Measurements from ENCODE around the gene TNS4.

The TNS4 gene

GRCh38 chr17:40515491-40516041 lies 14.1 kb upstream of the TNS4 start:
- H3K9me3 ChIP-seq (ENCODE audit: low read depth, low read length): no peaks in the 10 kb centered on the region
- H3K4me3 ChIP-seq: no peak overlapping the region
- DNase-seq (ENCODE audit: low read depth, low spot score): no peak
- no peak for TF ChIP-seq EZH2 (IDR thresholded peaks at IDR 0.05)
- TF ChIP-seq FOXP2 (optimal IDR thresholded peaks at IDR 0.05; ENCODE audit: control extremely low read depth, extremely low read length, insufficient read depth): no peak
- TF ChIP-seq POLR2AphosphoS5 (IDR thresholded peaks at IDR 0.05; ENCODE audit: borderline replicate concordance, low read depth, low read length): no peak
- H3K36me3 ChIP-seq (ENCODE audit: insufficient read depth, low read length): no peaks in the 10 kb centered on the region
- H3K27ac ChIP-seq: no peak overlapping the region
- no peak overlapping the region for H3K9ac ChIP-seq (ENCODE audit: insufficient read length)

GRCh38 chr17:40515011-40515410 lies 13.6 kb upstream of the TNS4 start:
- Histone ChIP-seq H3K4me3 (no peak overlapping the region), H3K9me3 (ENCODE audit: low read depth, low read length) (no peaks in the 10 kb centered on the region), H3K9ac (ENCODE audit: insufficient read length) (no peak overlapping the region), H3K36me3 (ENCODE audit: insufficient read depth, low read length) (no peaks in the 10 kb centered on the region), H3K27ac (no peak overlapping the region)
- no peak for TF ChIP-seq FOXP2 (optimal IDR thresholded peaks at IDR 0.05; ENCODE audit: control extremely low read depth, extremely low read length, insufficient read depth)
- TF ChIP-seq EZH2 (IDR thresholded peaks at IDR 0.05): no peak
- TF ChIP-seq POLR2AphosphoS5 (IDR thresholded peaks at IDR 0.05; ENCODE audit: borderline replicate concordance, low read depth, low read length): no peak
- DNase-seq (ENCODE audit: low read depth, low spot score): no peak

- Histone ChIP-seq H3K27ac (no peak overlapping the region), H3K9me3 (ENCODE audit: low read depth, low read length) (no peaks in the 10 kb centered on the region), H3K9ac (ENCODE audit: insufficient read length) (no peak overlapping the region), H3K36me3 (ENCODE audit: insufficient read depth, low read length) (no peaks in the 10 kb centered on the region), H3K4me3 (no peak overlapping the region)
- TF ChIP-seq EZH2 (IDR thresholded peaks at IDR 0.05) (no peak), POLR2AphosphoS5 (IDR thresholded peaks at IDR 0.05; ENCODE audit: borderline replicate concordance, low read depth, low read length) (no peak), FOXP2 (optimal IDR thresholded peaks at IDR 0.05; ENCODE audit: control extremely low read depth, extremely low read length, insufficient read depth) (no peak)
- DNase-seq (ENCODE audit: low read depth, low spot score): no peak
Observed at GRCh38 chr17:40514013-40514875, 12.8 kb upstream of the TNS4 start.

GRCh38 chr17:40511667-40512220 lies 10.3 kb upstream of the TNS4 start:
- no peaks in the 10 kb centered on the region for H3K36me3 ChIP-seq (ENCODE audit: insufficient read depth, low read length)
- no peaks in the 10 kb centered on the region for H3K9me3 ChIP-seq (ENCODE audit: low read depth, low read length)
- TF ChIP-seq POLR2AphosphoS5 (IDR thresholded peaks at IDR 0.05; ENCODE audit: borderline replicate concordance, low read depth, low read length) (no peak), FOXP2 (optimal IDR thresholded peaks at IDR 0.05; ENCODE audit: control extremely low read depth, extremely low read length, insufficient read depth) (no peak), EZH2 (IDR thresholded peaks at IDR 0.05) (no peak)
- no peak overlapping the region for H3K27ac ChIP-seq
- H3K9ac ChIP-seq (ENCODE audit: insufficient read length): no peak overlapping the region
- DNase-seq (ENCODE audit: low read depth, low spot score): no peak
- no peak overlapping the region for H3K4me3 ChIP-seq

- H3K9me3 ChIP-seq (ENCODE audit: low read depth, low read length): no peaks in the 10 kb centered on the region
- no peaks in the 10 kb centered on the region for H3K36me3 ChIP-seq (ENCODE audit: insufficient read depth, low read length)
- no peak overlapping the region for H3K27ac ChIP-seq
- no peak overlapping the region for H3K4me3 ChIP-seq
- no peak overlapping the region for H3K9ac ChIP-seq (ENCODE audit: insufficient read length)
- TF ChIP-seq EZH2 (IDR thresholded peaks at IDR 0.05) (no peak), POLR2AphosphoS5 (IDR thresholded peaks at IDR 0.05; ENCODE audit: borderline replicate concordance, low read depth, low read length) (no peak), FOXP2 (optimal IDR thresholded peaks at IDR 0.05; ENCODE audit: control extremely low read depth, extremely low read length, insufficient read depth) (no peak)
- no peak for DNase-seq (ENCODE audit: low read depth, low spot score)
Observed at GRCh38 chr17:40511136-40511535, 9.7 kb upstream of the TNS4 start.

- no peak for DNase-seq (ENCODE audit: low read depth, low spot score)
- no peak overlapping the region for H3K4me3 ChIP-seq
- H3K27ac ChIP-seq: no peak overlapping the region
- no peaks in the 10 kb centered on the region for H3K9me3 ChIP-seq (ENCODE audit: low read depth, low read length)
- no peak overlapping the region for H3K9ac ChIP-seq (ENCODE audit: insufficient read length)
- no peaks in the 10 kb centered on the region for H3K36me3 ChIP-seq (ENCODE audit: insufficient read depth, low read length)
- TF ChIP-seq EZH2 (IDR thresholded peaks at IDR 0.05): no peak
- no peak for TF ChIP-seq POLR2AphosphoS5 (IDR thresholded peaks at IDR 0.05; ENCODE audit: borderline replicate concordance, low read depth, low read length)
Observed at GRCh38 chr17:40510328-40510648, 8.9 kb upstream of the TNS4 start.

- no peak for TF ChIP-seq EZH2 (IDR thresholded peaks at IDR 0.05)
- no peak for TF ChIP-seq FOXP2 (optimal IDR thresholded peaks at IDR 0.05; ENCODE audit: control extremely low read depth, extremely low read length, insufficient read depth)
- no peak for TF ChIP-seq POLR2AphosphoS5 (IDR thresholded peaks at IDR 0.05; ENCODE audit: borderline replicate concordance, low read depth, low read length)
- Histone ChIP-seq H3K27ac (no peak overlapping the region), H3K9ac (ENCODE audit: insufficient read length) (no peak overlapping the region), H3K9me3 (ENCODE audit: low read depth, low read length) (no peaks in the 10 kb centered on the region), H3K36me3 (ENCODE audit: insufficient read depth, low read length) (no peaks in the 10 kb centered on the region), H3K4me3 (no peak overlapping the region)
- DNase-seq (ENCODE audit: low read depth, low spot score): no peak
Observed at GRCh38 chr17:40509626-40510327, 8.4 kb upstream of the TNS4 start.

GRCh38 chr17:40506786-40507185 lies 5.4 kb upstream of the TNS4 start:
- H3K9ac ChIP-seq (ENCODE audit: insufficient read length): no peak overlapping the region
- no peaks in the 10 kb centered on the region for H3K9me3 ChIP-seq (ENCODE audit: low read depth, low read length)
- DNase-seq (ENCODE audit: low read depth, low spot score): no peak
- no peaks in the 10 kb centered on the region for H3K36me3 ChIP-seq (ENCODE audit: insufficient read depth, low read length)
- no peak for TF ChIP-seq EZH2 (IDR thresholded peaks at IDR 0.05)
- no peak for TF ChIP-seq FOXP2 (optimal IDR thresholded peaks at IDR 0.05; ENCODE audit: control extremely low read depth, extremely low read length, insufficient read depth)
- no peak for TF ChIP-seq POLR2AphosphoS5 (IDR thresholded peaks at IDR 0.05; ENCODE audit: borderline replicate concordance, low read depth, low read length)
- H3K27ac ChIP-seq: no peak overlapping the region
- H3K4me3 ChIP-seq: no peak overlapping the region

All from SK-N-MC (cell line).